GM21360 (cell line): ENCODE results near the gene ACVR1B.

Experiments
- ATAC-seq: cut with Tn5 transposase; IDR thresholded peaks from one replicate; pipeline ENCODE4 v1.9.1; 2021; ENCODE audit warnings: mild to moderate bottlenecking, moderate library complexity; ENCODE audit not compliant: unreplicated experiment

The ACVR1B gene

DNA sequence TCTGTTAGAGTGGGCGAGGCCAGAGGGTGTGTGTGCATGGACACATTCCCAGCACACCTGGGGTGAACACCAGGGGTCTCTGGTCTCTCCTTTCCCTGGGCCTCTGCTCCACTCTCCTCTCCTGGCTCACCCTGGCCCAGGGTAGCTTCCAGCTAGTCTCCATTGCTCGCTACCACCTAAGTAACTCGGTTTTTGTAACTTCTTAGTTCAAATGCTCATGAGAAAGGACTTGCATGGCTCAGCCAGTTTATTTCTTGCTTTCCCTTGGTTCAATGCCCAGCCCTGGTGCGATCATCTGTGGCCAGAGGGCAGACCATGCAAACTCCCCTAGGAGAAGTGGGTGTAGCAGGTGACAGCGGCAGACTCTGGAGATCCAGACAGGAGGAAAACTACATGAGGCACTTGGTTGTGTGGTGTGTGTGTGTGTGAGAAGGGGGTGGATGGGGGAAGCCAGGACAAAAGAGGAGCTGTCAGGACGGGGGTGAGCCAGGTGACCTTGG lies 8.9 kb upstream of the ACVR1B start:
- no peak for ATAC-seq

DNA sequence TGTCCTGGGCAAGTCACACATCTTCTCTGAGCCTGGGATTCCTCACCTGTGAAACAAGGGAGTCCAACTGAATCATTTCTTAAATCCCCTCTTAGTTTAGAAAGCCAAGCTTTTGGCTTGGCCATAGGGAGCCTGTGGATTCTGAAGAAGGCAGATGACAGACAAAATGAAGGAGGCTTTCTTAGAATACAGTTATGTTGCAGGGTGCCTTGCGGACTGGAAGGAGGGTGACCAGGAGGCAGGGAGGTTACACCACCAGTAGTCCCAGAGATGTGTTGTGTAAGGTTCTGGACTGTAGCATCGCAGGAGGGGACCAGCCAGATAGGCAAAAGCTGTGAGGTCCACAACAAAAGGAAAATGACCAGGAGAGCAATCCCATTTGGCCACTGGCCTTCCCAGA lies 8.2 kb upstream of the ACVR1B start:
- ATAC-seq = no peak

DNA sequence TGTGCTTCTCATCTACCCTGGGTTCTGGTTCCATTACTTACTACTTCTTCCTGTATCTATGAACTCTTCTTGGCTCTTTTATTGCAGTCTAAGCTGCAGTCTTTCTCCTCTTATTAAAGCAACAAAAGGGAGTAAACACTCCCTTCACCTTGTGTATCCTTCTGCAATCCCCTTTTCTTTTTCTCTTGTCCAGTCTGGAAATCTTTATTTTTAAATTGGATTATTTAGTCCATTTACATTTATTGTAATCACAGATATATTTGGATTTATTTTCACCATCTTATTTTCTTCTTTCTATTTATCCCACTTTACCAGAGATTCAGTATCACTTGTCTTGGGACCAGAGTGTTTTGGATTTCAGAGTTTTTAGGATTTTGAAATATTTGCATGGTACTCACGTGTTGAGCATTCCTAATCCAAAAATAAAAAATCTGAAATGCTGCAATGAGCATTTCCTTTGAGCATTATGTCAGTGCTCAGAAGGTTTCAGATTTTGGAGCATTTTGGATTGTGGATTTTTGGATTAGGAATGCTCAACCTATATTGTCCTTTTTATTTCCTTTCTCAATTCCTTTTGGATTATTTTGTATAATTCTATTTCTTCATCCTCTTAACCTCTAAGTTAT lies 6.8 kb upstream of the ACVR1B start:
- ATAC-seq = no peak

DNA sequence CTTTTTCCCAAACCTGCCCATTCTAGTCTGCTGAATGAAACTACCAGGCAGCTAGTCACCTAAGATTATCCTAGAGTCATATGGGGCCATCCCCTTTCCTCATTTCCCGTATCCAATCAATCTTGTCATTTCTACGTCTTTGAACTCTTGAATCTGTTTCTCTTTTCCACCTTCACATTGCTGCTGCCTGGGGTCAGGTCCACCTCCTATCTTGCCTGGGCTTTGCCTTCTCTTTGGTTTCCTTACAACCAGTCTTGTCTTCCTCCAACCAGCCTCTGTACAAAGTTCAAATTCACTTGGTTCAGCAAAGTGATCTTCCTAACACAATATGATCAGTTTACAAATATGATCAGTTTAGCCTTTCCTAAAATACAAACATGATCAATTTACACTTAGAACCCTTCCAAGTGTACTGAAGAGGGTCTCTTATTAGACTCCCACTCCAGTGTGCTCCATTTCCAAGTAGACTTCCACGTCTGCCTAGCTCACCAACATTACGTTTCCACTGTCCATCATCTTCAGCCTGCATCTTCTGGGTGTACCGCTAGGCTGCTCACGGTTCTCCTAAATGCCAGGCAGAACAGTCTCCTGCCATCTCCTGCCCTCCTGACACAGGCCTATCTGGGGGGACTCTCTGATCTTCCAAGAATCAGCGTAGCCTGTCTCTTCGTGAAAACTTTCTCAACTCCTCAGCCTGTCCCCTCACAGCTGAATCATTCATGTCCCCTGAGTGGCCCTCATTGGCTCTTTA lies 4.1 kb upstream of the ACVR1B start:
- no peak for ATAC-seq

DNA sequence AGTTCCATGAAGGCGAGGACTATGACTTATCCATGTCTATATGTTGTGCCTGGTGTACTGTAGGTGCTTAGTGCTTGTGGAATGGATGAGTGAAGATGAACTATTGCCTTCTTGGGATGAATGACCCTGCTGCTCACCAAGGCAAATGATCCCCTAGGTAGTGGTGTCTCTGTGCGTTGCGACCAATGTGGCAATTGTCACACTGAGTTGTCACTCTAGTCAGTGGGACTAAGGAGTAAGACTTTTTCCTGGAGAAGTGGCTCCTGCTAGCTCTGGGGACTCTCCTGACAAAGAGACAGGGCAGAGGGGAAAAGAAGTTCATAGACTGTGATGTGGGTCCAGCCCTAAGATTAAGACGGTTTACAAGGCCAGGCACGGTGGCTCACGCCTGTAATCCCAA lies 3.4 kb upstream of the ACVR1B start:
- no peak for ATAC-seq

DNA sequence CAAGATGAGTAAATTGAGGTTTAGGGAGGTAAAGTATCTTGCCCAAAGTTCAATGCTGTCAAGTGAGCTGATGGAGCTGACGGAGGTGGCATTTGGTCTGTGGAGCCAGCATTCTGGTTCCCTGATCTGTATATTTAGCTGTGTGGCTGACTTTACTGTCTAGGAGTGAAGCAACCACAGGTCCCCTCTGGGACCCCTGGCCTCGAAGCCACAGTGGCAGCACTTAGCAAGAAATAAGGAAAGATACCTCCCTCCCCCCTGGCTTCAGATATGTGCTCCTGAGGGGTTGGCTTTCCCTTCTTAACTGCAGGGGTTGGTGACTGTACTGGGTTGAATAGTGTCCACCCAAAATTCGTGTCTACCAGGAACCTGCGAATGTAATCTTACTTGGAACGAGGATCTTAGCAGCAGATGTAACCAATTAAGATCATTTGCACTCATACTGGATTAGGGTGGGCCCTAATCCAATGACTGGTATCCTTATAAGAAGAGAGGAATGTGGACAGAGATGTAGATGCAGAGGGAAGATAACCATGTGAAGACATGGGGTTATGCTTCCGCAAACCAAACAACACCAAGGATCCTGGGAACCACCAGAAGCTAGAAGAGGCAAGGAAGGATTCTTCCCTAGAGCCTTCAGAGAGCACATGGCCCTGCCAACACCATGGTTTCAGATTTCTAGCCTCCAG lies 2.0 kb upstream of the ACVR1B start:
- no peak for ATAC-seq

DNA sequence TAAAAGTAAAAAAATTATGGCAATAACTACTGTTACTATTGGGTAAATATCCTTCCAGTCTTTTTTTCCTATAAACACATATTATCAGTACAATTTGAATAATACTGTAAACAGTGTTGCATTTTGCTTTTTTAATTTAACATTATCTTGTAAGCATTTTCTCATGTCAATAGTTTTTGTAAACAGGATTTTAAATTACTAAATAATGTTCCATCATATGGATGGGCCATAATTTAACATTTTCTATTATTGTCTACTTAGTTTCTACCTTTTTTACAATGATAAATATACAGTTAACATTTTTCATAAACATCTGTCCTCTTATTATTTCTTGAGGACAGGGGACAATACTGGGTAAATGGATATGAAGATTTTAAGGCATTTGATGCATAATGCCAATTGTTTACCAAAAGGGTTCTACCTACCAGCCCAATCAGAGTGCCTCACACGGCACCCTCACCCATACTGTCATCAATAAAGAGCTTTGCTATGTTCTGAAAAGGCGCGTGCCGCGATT lies 759 bp upstream of the ACVR1B start:
- ATAC-seq = no peak

DNA sequence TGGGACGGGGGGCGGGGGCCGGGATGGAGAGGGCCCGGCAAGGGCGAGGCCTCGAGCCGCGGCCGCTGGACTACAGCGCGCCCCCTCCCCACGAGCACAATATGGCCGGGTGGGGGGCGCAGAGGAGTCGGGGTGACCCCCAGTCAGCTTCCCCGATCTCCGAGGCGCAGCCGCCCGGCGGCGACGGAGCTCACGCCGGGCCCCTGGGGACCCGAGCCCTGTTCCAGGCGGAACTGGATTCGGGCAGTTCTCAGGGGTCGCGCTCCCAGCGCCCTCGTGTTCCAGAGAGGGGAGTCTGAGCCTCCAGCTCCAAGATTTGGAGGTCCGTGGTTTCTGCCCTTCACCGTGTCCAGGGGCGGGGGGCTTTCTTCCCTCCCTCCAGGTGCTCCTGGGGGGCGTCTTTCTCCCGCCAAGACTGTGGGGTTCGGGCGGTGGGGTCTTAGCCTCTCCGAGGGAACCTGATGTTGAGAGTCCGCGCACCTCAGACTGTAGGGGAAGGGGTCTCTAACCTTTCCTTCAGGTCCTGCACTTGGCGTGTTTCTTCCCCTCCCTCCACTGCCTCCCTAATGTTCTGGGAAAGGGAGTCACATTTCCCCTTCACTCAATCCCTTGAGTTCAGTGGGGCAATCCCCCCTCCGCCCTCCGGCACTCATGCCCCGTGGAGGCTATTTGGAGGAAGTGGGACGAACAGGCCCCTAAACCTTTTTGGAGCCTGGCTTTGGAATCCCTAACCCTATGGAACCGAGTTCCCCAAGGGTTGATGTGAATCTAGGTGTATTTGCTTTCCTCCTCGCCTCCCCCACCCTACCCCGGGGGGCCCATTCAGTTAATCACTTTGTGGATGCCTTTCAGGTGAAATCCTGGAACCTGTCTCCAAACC lies 584 bp downstream of the ACVR1B start:
- no peak for ATAC-seq

DNA sequence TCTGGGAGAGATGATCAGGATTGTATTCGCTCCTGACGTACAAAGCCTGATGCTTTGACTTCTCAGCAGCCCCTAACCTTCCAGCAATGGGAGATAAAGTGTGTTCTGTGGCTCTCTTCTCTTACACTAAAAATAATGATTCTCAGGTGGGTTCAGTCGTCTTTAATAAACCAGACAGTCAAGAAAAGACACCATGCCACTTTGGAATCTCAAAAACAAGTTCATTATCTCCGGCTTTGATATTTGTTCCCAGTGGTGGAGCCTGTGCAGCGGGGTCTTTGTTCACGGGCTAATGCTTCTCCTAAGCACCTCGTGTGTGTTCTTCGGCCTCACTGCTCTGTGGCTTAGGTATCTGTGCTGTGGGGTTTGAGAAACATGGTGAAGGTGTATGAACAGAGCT lies 1.6 kb downstream of the ACVR1B start:
- ATAC-seq = no peak

DNA sequence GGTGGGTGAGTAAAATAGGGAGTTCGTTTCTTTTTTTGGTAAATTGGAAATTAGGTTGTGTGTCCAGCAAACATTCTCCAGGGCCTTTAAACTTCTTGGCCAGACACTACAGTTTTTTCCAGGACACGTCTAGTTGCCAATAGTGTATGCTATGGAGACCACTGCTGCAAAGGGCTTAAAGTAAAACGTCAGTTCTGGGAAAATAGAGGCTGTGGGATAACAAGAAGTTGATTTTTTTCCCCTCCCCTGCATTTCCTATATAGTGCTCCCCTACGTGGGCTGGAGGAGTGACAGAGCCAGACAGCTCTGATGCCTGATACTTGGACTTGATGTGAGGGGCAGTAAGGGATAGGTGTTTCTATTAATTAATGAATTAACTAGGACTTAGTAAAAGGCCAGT lies 2.4 kb downstream of the ACVR1B start:
- ATAC-seq = no peak

DNA sequence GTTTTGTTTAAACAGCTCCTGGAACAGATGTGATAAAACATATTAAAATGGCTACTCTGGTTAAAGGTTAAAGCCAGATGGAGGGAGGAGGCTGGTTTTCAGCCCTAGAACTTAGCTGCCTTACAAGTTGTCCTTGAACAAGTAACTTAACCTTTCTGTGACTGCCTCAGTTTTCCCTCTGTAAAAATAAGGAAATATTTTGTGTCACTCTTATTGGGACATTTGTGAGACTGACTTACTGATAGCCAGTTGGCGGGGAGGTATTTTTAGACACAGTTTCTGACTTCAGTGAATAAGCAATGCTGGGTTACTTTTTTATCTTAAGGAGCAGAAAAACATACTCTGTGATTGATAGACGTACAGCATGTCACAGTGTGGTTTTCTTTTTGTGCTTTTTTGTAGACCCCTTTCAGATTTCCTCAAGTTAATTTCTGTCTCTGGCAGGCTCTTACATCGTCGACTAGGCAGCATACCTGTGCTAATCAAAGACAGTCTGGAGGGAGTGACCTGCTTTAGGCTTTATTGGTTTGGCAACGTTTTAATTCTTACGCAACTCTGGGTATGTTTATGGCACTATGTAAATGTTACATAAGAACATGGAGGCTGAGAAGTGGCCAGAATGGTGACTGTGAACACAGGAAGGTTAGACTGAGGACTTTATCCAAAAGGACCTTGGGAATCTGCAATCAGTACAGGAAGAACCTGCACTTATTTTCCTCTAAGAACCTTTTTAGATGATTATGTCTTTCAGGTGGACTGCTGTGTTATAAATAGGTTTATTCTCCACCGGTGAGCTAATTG lies 3.3 kb downstream of the ACVR1B start:
- no peak for ATAC-seq

DNA sequence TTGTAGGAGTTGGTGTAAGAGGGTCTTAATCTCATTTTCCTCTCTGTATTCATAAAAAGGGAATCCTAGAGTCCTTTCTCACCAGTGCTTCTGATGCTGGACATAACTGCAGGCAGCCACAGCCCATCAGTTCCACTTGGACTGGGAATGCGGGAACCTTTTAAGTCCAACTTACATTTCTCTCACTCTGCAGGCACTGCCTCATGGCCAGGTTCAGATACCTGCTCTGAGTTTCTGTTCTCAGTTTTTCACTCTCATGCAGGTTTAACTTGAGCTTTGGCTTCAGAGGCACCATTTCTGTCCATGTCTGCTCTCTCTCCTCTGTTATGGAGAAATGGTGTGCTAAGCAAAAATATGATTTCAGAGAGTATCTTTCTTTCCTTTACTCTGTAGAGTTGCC lies 4.2 kb downstream of the ACVR1B start:
- no peak for ATAC-seq

DNA sequence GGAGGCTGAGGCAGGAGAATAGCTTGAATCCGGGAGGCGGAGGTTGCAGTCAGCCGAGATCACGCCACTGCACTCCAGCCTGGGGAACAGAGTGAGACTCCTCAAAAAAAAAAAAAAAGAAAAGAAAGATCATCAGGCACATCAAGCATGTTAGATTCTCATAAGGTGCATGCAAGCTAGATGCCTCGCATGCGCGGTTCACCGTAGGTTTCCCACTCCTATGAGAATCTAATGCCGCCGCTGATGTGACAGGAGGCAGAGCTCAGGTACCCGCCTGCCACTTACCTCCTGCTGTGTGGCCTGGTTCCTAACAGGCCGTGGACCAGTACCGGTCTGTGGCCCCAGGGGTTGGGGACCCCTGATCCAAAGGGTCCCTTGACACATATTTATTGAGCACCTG lies 7.0 kb downstream of the ACVR1B start:
- no peak for ATAC-seq

DNA sequence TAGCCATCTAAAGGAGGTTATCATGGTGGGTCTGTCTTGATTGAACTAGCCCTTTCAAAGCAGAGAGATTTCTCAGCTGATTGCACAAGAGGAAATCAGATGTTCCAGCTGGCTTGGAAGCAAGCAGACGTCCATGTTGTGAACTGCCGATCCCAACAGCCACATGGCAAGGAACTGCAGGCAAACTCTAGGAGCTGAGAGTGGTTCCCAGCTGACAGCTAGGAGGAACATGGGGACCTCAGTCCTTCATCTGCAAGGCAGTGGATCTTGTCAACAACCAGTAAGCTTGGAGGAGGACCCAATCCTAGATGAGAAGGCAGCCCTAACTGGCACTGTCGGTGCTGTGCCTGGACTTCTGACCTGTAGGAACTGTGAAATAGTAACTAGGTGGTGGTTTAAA lies 7.7 kb downstream of the ACVR1B start:
- no peak for ATAC-seq

DNA sequence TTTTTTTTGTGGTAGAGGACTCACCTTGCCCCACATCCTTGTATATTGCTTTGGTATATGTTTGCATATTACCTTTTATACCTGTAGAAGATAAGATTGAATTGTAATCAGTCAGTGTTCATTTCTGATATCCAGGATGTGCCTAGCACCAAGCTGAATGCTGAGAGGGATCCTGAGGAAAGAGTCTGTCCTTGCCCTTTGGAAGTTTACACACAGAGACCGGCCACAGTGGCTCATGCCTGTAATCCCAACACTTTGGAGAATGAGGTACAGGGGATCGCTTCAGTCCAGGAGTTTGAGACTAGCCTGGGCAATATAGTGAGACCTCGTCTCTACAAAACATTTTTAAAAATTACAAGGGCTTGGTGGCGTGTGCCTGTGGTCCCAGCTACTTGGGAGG lies 8.4 kb downstream of the ACVR1B start:
- no peak for ATAC-seq

DNA sequence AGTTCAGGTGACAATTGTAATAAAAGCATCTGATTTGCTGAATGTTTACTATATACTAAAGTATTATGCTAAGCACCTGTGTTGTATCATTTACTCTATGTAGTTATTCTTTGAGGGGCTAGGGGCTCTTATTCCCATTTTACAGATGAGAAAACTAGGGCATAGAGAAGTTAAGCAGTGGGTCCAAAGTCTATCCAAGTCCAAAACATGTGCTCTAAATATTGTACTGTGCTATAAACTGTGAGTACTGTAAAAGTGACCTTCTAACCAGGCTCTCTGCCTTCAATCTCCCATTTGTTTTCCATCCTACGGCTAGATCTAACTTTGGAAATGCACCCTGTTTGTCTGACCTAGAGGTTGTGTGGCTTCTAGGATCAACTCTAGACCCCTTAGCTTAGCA lies 9.0 kb downstream of the ACVR1B start:
- ATAC-seq = no peak

DNA sequence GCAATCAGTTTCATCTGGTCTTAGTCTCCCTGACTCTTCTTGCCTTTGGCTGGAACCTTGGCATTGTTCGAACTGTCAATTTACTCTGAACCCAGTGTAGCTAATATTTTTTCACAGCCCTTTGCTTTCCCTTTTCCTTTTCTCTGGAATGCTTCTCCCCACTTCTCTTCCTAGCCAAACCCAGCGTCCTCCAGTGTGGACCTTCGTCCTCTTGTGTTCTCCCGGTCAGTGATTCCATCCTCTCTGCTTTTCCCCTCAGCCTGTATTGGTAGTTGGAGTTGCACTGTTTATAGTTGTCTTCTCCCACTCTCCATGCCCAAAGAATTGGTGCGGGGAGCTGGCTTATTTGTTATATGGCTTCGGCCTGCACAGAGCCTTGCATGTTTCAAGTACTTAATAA lies 9.4 kb downstream of the ACVR1B start:
- ATAC-seq = no peak

DNA sequence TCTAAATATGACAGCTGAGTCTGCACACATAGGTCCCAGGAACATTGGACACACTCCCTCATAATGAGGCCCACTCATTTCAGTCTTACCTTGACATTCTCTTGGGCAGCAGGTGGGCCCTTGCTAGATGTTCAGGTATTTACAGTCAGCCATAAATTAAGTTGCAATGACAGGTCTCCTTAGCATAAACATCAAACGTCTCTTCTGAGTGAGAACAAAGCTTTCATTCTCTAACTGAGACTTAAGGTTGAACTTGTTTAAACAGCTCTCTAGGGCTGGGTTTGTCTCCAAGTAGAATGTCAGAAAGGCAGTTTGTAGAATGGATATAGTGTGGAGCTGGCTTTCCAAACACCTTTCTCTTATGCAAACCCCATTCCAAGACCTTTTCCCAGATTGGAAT lies 10.3 kb downstream of the ACVR1B start:
- no peak for ATAC-seq

DNA sequence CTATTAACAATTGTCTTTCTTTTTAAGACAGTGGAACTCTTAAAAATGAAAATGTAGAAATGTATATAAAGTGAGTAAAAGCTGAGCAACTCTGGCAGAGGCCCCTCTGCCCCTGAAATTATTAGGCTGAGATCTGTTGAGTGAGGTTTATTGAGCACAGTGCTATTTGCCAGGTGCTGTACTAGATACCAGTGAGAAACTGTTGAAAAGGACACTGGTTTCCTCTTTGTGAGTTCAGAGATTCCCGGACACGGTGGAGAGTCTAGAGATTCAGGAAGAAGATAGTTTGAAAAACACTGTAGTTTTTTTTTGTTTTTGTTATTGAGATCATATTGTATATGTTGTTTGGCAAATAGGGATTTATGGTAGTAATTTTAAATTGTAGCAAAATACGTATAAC lies 11.2 kb downstream of the ACVR1B start:
- ATAC-seq = no peak

DNA sequence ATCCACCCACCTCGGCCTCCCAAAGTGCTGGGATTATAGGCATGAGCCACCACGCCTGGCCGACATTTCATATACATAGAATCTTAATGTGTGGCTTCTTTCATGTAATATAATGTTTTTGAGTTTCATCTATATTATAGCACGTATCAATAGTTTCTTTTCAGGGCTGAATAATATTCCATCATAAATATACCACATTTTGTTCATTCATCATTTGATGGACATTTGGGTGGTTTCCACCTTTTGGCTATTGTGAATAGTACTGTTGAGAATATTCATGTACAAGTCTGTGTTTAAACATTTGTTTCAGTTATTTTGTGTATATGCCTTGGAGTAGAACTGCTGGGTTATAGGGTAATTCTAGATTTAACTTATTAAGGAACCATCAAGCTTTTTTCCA lies 12.0 kb downstream of the ACVR1B start:
- ATAC-seq = no peak
